ENCODE measurements around the gene CACNA1B. TPM values are rescaled to one million over a fixed set of nuclear protein-coding genes. Genes with fewer than 3 reads are reported as not detected.

CACNA1B gene
- polyA plus RNA-seq, 5 donors = 0.21 to 0.72 (median 0.50) TPM

DNA sequence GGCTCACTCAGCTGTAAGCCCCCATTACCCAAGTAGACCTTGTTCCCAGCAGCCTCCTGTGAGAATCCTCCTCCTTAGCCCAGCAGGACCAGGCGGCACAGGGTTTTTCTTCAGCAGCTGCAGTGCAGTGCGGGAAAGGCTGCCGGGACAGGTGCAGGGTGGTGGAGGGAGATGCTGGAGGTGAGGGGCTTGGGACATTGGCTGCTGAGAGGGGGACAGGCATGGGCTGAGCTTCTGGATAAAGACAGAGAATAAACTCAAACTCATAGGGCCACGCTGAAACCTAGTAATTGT lies 174.7 kb downstream of the CACNA1B start:
- DNase-seq = no peak

DNA sequence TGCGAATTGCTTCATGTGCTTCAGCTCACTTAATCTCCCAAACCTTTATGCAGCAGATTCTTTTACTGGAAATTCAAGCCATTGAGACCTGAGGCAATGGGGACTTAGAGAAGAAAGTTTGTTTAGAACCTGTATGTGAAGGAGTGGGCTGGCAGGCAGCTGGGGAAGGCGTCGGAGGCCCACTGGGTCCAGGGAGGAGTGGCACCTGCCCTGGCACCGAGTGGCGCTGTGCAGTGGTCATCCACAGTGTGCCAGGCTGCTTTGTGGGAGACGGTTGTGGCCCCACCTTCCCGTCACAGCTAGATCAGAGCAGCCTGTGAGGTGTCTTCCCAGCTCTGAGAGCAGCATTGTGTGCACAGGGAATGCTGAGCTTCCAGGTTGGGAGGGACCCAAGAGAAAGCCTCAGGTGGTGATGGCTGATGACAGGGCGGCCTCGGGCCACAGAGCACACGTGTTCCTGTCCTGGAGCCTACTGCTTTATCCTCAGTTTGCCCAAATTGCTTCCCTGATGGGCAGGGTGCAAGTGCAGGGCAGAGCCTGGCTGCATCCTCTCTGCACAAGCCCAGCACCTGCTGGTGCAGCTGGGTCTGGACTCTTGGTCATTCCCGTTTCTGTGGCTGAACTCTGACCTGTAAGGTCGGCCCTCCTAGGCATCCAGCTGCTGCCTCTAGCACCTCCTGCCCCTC lies 175.2 kb downstream of the CACNA1B start:
- DNase-seq = no peak

DNA sequence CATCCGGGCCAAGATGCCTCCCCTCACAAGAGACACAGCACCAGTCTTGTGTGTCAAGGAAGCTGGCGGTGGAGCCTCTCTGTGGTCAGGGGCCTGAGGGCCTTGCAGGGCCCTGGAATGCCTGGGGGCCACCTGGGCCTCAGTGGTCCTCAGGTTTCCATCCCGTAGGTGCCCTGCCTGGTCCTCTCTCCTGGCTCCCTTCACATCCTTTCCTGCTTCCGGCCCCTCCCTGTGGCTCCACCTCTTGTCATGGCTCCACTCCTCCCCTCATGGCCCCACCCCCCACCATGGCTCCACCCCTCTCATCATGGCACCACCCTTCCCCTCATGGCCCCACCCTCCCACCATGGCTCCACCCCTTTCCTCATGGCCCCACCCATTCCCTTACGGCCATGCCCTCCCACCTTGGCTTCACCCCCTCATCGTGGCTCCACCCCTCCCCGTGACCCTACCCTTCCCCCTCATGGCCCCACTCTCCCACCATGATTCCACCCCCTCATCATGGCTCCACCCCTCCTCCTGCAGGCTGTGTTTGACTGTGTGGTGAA lies 175.8 kb downstream of the CACNA1B start:
- no peak for DNase-seq

DNA sequence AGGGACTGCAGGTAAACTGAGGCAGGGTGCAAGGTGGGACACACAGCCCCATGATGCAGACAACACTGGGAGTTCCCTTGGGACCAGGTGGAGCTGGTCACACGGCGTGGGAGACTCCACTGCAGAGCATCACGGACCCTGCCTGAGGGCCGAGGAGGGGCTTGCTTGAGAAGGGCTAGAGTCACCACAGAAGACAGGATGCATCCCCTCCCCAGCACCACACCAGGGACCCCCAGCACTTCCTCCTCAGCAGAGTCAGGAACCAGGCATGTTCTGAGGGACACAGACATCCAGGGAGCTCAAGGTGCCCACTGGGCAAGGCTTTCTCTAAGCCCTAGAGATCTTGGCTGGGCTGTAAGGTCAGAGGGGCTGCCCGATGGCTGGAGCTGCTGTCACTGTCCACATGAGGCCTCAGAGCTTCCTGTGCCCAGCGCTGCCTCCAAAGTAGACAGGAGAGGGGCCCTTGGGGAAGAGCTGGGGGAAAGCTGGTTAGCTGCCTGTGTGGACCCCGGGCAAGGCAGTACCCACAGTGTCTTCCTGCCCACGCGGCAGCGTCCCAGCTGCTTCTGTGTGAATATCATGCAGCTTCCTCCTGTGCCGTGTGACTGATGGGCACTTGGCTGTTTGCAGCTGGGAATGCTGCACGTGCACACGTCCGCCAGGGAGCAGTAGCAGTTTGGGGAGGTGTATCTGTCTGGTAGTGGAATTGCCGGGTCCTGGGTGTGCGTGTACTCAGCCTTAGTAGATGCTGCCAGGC lies 176.6 kb downstream of the CACNA1B start:
- no peak for DNase-seq

DNA sequence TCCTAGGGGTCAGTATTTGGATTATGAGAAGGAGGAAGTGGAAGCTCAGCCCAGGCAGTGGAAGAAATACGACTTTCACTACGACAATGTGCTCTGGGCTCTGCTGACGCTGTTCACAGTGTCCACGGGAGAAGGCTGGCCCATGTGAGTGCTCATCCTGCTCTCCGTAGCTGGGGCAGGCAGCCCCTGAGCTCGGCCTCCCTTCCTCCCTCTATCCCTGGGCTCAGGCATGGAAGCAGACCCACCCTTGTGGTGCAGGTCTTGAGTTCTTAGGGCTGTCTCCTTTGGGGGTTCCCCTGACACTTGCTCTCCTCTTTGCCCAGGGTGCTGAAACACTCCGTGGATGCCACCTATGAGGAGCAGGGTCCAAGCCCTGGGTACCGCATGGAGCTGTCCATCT lies 180.1 kb downstream of the CACNA1B start:
- no peak for DNase-seq

DNA sequence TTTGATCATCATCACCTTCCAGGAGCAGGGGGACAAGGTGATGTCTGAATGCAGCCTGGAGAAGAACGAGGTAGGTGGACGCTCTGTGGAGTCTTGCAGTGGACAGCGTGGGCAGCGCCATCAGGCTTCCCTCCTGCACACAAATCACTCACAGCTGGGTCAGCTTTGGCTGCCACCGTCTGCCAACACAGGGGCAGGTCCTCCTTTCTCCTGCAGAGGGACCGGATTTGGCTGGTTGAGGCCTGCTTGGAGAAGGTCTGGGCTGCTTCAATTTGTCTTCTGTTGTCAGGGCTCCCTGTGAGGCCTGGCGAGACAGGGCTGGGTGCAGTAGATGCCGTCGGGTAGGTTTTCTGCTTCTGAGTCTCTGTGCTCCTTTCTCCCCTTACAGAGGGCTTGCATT lies 180.6 kb downstream of the CACNA1B start:
- DNase-seq = no peak

DNA sequence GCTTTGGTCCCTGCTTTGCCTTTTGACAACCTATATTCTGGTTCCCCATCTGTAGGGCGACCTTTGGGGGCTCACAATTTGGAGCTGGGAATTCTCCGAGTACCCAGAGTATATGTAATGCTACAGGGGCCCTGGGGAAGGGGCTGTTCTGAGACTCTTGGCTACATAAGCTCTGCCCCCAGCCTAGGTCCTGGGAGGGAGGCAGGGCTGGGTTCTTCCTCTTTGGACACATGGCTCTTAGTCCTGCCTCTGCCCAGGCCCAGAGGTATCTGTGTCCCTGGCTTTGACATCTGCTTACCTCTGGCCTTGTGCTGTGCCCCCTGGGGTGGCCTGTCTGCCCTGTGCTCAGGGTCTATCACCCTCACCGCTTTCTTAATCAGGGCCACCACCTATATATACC lies 181.6 kb downstream of the CACNA1B start:
- DNase-seq = no peak

DNA sequence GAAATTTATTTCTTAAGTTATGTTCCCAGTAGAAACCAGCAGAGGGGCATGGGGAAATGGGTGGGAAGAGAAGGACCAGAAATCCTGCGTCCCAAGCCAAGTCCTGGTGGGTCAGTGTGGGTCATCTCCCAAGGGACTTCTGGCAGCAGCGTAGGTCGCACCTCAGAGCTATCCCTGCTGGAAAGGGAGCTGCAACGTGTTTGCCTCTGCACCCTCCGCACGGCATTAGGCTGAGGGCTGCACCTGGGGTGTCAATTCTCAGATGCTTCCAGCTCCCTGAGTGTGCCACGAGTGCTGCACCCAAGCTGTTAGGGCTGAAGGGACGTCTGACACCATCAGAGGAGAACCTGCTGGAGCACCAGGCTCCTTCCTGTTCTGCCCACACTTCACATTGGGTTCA lies 182.8 kb downstream of the CACNA1B start:
- no peak for DNase-seq

DNA sequence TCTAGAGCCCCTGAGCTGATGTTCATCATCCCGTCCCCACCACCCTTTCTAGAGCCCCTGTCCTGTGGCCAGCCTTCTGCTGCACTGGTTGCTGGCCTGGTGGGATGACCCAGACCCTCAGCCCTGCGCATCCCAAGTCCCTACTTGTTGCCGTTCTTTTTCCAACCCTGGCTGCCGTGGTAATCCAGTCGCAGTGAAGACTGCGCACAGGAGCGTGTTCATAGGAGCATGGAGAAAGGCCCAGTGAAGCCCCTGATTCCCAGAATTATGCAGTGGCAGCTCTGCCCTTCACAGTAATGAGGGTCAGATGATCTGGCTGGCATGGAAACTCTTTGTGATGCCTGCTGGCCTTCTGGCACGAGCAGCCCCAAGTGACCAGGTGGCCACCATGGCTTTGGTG lies 183.3 kb downstream of the CACNA1B start:
- no peak for DNase-seq

DNA sequence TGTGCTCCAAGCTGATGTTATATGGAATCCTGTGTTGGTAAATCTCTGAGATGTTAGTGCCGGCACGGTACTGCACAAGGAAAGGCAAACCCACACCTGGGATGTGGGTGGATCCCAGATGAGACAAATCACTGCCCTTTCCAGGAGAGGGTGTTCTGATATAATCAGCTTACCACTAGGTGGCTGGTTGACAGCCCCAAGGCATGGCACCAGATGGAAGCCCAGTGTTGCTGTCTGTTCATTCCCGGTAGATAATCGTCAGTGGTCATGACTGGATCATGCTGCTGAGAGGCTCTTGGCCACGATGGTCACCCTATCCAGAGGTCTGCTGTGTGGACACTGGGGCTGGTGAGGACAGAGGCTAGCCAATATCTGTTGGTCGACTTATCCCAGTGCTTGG lies 184.0 kb downstream of the CACNA1B start:
- no peak for DNase-seq

DNA sequence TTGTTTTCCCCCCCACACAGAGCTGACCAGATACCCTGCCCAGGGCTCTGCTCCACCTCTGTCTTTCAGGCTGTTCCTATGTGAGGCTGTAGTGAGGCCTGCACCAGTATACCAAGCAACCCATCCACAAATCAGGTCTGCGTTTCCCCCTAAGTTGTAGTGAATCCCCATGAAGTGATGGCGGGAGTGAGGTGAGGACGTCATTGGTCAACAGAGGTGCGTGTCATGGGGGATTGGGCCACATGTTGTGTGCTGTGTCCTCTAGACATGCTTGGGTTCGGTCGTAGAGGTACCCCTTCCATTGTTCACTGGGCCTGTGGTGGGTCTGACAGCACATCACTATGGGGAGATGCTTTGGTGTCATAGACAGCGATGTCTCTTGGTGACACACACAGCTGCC lies 184.6 kb downstream of the CACNA1B start:
- no peak for DNase-seq

DNA sequence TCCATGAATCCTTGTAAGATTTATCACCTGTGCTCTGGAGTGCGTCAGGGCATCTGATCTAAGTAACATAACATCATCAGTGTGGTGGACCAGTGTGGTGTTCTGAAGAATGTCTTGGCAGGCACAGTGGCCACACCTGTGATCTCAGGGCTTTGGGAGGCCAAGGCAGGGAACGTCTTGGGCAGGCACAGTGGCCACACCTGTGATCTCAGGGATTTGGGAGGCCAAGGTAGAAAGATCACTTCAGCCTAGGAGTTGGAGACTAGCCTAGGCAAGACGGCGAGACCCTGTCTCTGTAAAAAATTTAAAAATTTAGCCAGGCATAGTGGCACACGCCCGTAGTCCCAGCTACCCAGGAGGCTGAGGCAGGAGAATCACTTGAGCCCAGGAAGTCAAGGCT lies 185.5 kb downstream of the CACNA1B start:
- no peak for DNase-seq

DNA sequence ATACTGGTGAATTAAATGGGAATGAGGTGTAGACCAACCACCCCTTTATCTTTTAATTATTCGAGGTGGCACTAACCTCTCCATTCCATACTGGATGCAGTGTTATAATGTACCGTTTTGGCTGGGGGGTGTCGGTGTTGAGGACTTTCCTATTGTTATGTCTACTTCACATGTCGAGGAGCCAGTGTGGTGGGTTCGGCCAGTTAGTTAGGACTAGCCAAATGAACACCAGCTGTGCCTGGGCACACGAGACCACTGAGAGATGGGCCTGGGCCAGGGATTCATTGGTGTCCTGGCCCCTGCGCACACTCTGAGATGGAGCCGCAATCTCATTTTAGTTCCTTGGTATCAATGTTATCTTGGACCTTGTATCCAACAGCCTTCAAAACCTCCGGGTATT lies 186.2 kb downstream of the CACNA1B start:
- DNase-seq = no peak

DNA sequence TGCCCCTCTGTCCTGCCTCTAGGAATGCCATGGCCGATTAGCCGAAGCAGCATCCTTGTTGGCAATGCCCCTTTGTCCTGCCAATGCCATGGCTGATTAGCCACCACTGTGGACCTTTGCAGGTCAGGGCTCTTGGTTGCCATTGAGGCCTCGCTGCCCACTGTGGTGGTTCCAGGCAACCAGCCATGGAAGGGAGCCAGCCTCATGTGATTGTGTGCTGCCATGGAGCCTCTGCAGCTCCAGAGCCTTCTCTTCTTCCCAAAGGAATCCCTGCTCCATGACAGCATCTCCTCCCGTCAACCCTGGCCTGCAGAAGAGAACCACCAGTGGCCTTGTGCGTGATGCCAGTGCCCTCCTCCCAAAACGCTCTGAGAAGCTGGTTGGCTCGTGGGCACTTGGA lies 187.0 kb downstream of the CACNA1B start:
- DNase-seq = no peak

DNA sequence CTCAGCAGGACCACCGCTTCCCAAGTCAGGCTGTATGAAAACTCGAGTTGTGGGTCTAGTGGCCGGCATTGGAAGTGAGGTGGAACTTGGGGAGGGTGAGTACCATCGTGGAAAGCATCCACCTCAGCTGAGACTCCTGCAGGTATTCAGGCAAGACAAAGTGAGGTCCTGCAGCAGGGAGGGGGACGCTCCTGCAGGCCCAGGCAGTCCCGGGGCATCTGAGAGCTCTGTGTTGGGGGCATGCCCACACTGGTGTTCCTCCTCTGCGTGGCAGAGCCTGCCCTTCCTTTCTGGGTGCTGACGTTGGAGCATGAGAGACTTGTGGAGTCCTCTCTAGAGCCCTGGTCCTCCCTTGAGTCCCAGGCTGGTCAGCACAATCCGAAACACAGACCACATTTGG lies 187.7 kb downstream of the CACNA1B start:
- no peak for DNase-seq

DNA sequence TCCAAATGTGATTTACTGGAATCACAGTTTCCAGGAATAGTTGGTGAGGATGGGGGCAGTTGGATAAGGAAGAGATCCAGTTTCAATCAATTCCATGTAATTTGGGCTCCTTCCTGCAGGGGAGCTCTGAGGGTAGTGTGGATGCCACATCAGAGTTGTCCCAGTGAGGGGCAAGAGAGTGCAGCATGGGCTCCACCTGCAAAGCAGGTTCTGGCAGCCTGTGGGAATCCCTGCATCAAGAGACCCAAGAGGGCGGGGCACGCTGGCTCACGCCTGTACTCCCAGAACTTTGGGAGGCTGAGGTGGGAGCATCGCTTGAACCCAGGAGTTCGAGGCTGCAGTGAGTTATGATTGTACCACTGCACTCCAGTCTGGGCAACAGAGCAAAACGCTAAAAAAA lies 188.5 kb downstream of the CACNA1B start:
- DNase-seq = no peak

DNA sequence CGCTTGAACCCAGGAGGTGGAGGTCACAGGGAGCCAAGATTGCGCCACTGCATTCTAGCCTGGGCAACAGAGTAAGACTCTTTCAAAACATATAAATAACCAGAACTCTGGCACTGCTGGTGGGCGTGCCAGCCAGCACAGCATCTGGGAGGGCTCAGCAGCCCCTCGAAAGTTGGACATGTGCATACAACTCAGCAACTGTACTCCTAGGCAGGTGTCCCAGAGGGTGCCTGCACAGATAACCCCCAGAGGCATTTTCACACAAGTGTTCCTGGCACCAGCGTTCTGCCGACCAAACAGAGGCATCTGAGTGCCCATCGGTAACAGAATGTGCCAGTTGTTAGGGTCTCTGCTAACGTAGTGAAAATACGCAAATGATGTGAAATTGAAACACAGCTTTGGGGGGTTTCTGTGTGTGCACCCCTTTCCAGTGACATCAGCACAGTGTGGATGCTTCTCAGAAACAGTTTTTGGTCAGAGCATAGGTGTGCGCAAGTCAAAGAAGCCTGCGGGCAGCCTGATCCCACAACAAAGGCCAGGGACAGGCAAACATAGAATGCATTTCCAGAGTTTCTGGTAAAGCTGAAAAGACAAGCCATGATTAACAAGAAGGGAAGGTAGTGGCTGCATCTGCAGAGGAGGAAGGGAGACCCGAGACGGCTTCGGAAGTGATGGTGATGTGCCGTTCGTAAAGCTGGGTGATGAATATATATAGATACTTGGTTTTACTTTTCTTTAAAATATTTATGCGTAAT lies 190.2 kb downstream of the CACNA1B start:
- DNase-seq = no peak

DNA sequence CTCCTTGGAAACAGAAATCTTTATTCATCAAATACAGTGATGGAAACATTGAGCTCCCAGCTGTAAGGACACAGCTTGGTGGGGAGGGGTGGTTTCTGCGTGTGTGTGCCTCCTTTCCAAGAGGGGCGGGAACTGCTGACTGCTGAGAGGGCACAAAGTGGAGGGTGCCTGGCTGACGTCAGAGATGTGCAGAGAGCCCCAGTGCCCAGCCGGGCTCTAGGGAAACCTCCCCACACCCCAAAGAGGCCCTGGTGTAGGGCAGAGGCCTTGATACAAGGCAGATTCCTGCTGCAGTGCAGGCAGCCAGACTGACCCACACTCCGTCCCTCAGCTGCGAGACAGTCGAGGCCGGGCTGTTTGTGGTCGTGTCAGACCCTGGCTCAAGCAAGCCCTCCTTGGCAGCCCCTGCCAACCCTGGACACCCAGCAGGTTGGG lies 191.0 kb downstream of the CACNA1B start:
- DNase-seq = no peak

DNA sequence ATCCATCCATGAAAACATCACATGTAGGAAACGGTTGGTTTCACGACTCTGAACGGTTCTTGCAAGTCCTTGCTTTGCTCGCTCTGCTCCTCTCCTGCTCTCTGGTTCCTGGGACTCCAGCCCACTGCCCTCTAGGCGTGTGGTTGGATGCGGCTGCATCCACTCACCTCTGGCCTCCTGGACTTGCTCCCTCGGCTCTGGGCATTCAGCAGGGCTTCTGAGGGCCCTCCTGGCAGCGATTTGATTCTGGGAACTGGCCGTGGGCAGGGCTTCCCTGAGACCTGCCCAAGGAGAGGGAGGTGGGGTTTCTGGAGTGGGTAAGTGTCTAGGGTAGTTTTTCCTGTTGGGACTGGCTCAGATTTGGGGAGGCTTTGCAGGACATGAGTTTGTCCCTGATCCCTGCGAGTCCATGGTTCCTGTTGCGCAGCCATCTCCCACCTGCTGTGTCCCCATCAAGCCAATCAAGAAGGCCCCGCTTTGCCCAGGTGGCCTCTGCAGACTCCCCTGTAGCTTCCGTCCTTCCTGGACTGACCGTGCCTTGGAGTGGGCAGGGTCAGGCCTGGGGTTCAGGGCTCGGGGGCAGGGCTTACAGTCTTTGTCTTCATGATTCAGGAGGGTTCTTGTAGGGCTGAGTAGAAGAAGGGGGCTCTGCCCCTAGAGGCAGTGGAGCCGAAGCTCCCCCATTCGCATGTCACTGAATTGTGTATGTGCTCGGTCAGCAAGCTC lies 192.3 kb downstream of the CACNA1B start:
- no peak for DNase-seq

DNA sequence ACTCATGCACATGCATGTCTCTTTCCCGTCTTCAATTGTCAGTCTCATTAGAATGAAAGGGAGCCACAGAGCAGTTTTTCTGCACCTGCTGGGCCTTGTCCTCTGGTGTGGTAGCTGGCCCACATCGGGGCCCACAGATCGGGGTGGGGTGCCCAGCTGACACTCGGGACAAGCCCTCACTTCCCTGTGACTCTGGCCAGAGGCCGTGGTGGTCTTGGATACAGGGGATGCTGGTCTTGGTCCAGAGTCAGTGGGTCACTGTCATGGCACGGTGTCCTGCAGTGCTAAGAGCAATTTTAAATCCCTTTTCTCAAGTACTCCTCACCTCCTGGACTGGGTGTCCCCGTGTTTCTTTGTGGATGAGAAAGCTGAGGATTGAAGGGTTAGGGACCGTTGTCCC lies 193.2 kb downstream of the CACNA1B start:
- no peak for DNase-seq

DNA sequence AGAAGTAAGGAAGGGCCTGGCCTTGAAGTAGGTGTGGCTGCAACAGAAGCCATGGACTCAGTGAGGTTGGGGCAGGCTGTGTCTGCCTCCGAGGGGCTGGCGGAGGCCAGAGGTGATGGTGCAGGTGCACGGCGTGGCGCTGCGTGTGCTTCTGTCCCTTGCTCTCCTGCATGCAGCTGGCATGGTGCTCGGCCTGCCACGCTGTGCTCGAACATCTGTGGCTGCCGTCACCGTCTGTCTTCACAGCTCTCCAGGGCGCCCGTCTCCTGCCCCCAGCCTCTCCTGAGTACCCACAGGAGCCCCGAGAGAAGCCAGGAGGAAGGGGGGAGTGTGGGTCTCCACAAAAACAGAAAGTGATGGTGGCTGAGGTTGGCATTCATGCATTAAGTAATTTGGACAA lies 193.7 kb downstream of the CACNA1B start:
- no peak for DNase-seq

DNA sequence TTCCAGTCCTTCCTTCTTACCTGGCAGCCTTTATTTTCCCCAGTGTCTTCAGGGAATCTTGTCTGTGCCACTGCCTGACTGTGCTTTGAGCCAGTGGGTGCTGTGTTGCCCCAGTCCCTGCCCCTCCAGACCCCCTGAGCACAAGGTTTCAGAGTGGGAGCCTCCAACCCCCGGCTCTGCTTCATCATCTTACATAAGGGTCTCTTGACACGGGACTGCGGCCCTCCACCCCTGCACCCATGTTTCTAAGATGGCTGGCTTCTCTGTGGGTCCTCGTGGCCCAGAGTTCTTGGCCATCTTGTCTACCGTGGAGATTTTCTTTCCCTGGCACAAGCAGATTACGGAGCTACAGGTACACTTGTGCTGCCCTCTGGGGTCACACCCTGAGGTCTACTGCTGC lies 194.1 kb downstream of the CACNA1B start:
- DNase-seq = no peak
